Amniotic epithelial cell (primary cell): ENCODE results near the gene MFN1.
"Not testable (repeated sequence)": the region's sequence is repeated elsewhere in the genome, so short reads cannot be mapped to it uniquely, and the experiment has no call there.

Experiments used
- DNase-seq: peaks from one replicate; pipeline ENCODE4 v3.0.0-alpha.2; 2010; ENCODE audit warnings: low read depth

MFN1 gene

GRCh38 chr3:179347345-179348194, at the start of gene MFN1:
TSS of gene MFN1 (plus strand) at chr3:179347709. CDS start at chr3:179348852, 1,143 bp downstream.
- DNase-seq = peak; percentile 96

- DNase-seq = peak; percentile 93
Observed at GRCh38 chr3:179297971-179298725, 49.4 kb upstream of the MFN1 start.

- DNase-seq = no peak
Observed at GRCh38 chr3:179299316-179299715, 48.2 kb upstream of the MFN1 start.

GRCh38 chr3:179299999-179300613, 47.4 kb upstream of the MFN1 start:
- DNase-seq = no peak

GRCh38 chr3:179301645-179302044, 45.9 kb upstream of the MFN1 start:
- DNase-seq = no peak

GRCh38 chr3:179302111-179302510, 45.4 kb upstream of the MFN1 start:
- DNase-seq = no peak

- DNase-seq = peak; percentile 38
Observed at GRCh38 chr3:179304605-179305004, 42.9 kb upstream of the MFN1 start.

GRCh38 chr3:179307362-179307761, 40.1 kb upstream of the MFN1 start:
- DNase-seq = not testable (repeated sequence)

- DNase-seq = no peak
Observed at GRCh38 chr3:179308001-179308400, 39.5 kb upstream of the MFN1 start.

- no peak for DNase-seq
Observed at GRCh38 chr3:179309225-179310078, 38.1 kb upstream of the MFN1 start.

- no peak for DNase-seq
Observed at GRCh38 chr3:179318876-179319275, 28.6 kb upstream of the MFN1 start.

- DNase-seq = peak; percentile 45
Observed at GRCh38 chr3:179321668-179322285, 25.7 kb upstream of the MFN1 start.

- peak; percentile 84 for DNase-seq
Observed at GRCh38 chr3:179322286-179323196, 25.0 kb upstream of the MFN1 start, which contains the start of gene ZNF639. TSS of gene ZNF639 (plus strand) at chr3:179323031. CDS start at chr3:179328294, 5,263 bp downstream.

- DNase-seq = peak; percentile 76
Observed at GRCh38 chr3:179323197-179324110, 24.1 kb upstream of the MFN1 start.

- peak; percentile 47 for DNase-seq
Observed at GRCh38 chr3:179324270-179324754, 23.2 kb upstream of the MFN1 start.

- peak; percentile 67 for DNase-seq
Observed at GRCh38 chr3:179330438-179330837, 17.1 kb upstream of the MFN1 start.

GRCh38 chr3:179332240-179332639, 15.3 kb upstream of the MFN1 start:
- no peak for DNase-seq

- DNase-seq = no peak
Observed at GRCh38 chr3:179333084-179333483, 14.4 kb upstream of the MFN1 start.
